ENCODE data around the gene PAPLN.

PAPLN gene

GRCh38 chr14:73262427-73263183, 25.3 kb downstream of the PAPLN start:
- DNase-seq, result no peak

GRCh38 chr14:73263606-73264005, 26.3 kb downstream of the PAPLN start:
- no peak for DNase-seq

GRCh38 chr14:73264080-73264884, 27.0 kb downstream of the PAPLN start:
- DNase-seq, result no peak

- DNase-seq, result no peak
Observed at GRCh38 chr14:73264885-73265720, 27.8 kb downstream of the PAPLN start.

GRCh38 chr14:73265721-73266046, 28.4 kb downstream of the PAPLN start:
- no peak for DNase-seq

GRCh38 chr14:73266317-73266716, 29.0 kb downstream of the PAPLN start:
- no peak for DNase-seq

- DNase-seq, result no peak
Observed at GRCh38 chr14:73267474-73267873, 30.2 kb downstream of the PAPLN start.

- DNase-seq, result no peak
Observed at GRCh38 chr14:73269729-73270531, 32.6 kb downstream of the PAPLN start.

- no peak for DNase-seq
Observed at GRCh38 chr14:73272393-73272792, 35.1 kb downstream of the PAPLN start.

GRCh38 chr14:73273799-73274198, 36.5 kb downstream of the PAPLN start:
- DNase-seq, result no peak

GRCh38 chr14:73276836-73277235, 39.5 kb downstream of the PAPLN start:
- no peak for DNase-seq

GRCh38 chr14:73277376-73277775, 40.1 kb downstream of the PAPLN start:
- DNase-seq, result no peak

GRCh38 chr14:73280903-73281302, 43.6 kb downstream of the PAPLN start:
- DNase-seq, result no peak

- no peak for DNase-seq
Observed at GRCh38 chr14:73283608-73284379, 46.5 kb downstream of the PAPLN start.

- DNase-seq, result no peak
Observed at GRCh38 chr14:73285979-73286378, 48.7 kb downstream of the PAPLN start.

- DNase-seq, result no peak
Observed at GRCh38 chr14:73286598-73286997, 49.3 kb downstream of the PAPLN start.

GRCh38 chr14:73287071-73287470, 49.8 kb downstream of the PAPLN start:
- DNase-seq, result no peak

- no peak for DNase-seq
Observed at GRCh38 chr14:73289308-73289707, 52.0 kb downstream of the PAPLN start.

- DNase-seq, result no peak
Observed at GRCh38 chr14:73289729-73290128, 52.4 kb downstream of the PAPLN start.

- no peak for DNase-seq
Observed at GRCh38 chr14:73290279-73290678, 53.0 kb downstream of the PAPLN start.
